Fibroblast of lung (primary cell): Measurements from ENCODE around the gene ARMC9.

Experiments
- CTCF ChIP-seq, 2 donors: IDR thresholded peaks in 1 of 2; conservative IDR thresholded peaks in 1 of 2; 1 replicate in 1 of 2; 2 replicates in 1 of 2; pipeline ENCODE4 v1.5.1; 2011 to 2012; ENCODE audit warnings: low read length in 2 of 2, control low read depth in 1 of 2, inconsistent platforms in 1 of 2, low read depth in 1 of 2, mild to moderate bottlenecking in 1 of 2
- EZH2 ChIP-seq: IDR thresholded peaks from 2 replicates; pipeline ENCODE4 v1.5.1; 2012; ENCODE audit warnings: low read length, control low read depth, mild to moderate bottlenecking; ENCODE audit errors: missing control alignments

- TF ChIP-seq CTCF (conservative IDR thresholded peaks at IDR 0.05 in 1 of 2, IDR thresholded peaks at IDR 0.05 in 1 of 2; ENCODE audit: low read depth in 1 of 2, low read length in 2 of 2), result no peak
- TF ChIP-seq EZH2, result no peak
Observed at GRCh38 chr2:231335591-231335990, 137.2 kb downstream of the ARMC9 start.
